ENCODE data around the gene ANKMY2.

GRCh38 chr7:16691241-16691640, 45.7 kb upstream of the ANKMY2 start:
- TF ChIP-seq, protein P1, sequence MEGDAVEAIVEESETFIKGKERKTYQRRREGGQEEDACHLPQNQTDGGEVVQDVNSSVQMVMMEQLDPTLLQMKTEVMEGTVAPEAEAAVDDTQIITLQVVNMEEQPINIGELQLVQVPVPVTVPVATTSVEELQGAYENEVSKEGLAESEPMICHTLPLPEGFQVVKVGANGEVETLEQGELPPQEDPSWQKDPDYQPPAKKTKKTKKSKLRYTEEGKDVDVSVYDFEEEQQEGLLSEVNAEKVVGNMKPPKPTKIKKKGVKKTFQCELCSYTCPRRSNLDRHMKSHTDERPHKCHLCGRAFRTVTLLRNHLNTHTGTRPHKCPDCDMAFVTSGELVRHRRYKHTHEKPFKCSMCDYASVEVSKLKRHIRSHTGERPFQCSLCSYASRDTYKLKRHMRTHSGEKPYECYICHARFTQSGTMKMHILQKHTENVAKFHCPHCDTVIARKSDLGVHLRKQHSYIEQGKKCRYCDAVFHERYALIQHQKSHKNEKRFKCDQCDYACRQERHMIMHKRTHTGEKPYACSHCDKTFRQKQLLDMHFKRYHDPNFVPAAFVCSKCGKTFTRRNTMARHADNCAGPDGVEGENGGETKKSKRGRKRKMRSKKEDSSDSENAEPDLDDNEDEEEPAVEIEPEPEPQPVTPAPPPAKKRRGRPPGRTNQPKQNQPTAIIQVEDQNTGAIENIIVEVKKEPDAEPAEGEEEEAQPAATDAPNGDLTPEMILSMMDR (IDR thresholded peaks at IDR 0.05), result no peak
- TF ChIP-seq POLR2A (IDR thresholded peaks at IDR 0.05), result no peak
